Globus pallidus (tissue), 1 donor: ENCODE data around the gene LMOD1.
"Not testable (repeated sequence)": the region's sequence is repeated elsewhere in the genome, so short reads cannot be mapped to it uniquely, and the experiment has no call there.

Experiments used
- DNase-seq: peaks from one replicate; pipeline ENCODE4 v3.0.0-alpha.2; 2015; ENCODE audit warnings: low spot score

LMOD1 gene

DNA sequence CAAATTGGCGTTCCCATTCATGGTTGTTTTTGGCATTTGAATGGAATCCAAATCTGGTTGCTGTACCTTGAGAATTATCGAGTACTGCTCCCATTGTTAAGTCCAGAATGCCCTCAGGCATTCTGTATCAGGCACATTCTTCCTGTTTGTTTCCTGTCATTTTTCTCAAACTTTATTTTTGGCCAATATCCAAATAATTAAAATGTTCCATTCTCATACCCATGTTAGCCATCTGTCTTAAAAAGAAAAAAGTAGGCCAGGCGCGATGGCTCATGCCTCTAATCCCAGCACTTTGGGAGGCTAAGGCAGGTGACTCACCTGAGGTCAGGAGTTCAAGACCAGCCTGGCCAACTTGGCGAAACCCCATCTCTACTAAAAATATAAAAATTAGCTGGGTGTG is 86.9 kb downstream of the LMOD1 start:
- DNase-seq, result no peak

- DNase-seq, result not testable (repeated sequence)
These were observed 89.6 kb downstream of the LMOD1 start for GRCh38 chr1:201856722-201857121.

- DNase-seq, result no peak
These were observed 94.4 kb downstream of the LMOD1 start for GRCh38 chr1:201851949-201852348.

GRCh38 chr1:201850053-201850397 is 96.3 kb downstream of the LMOD1 start:
- DNase-seq, result no peak

GRCh38 chr1:201849372-201850052 is 96.8 kb downstream of the LMOD1 start:
- DNase-seq, result no peak

GRCh38 chr1:201848230-201848629 is 98.1 kb downstream of the LMOD1 start:
- DNase-seq, result no peak

- no peak for DNase-seq
These were observed 99.2 kb downstream of the LMOD1 start for GRCh38 chr1:201847150-201847549.
